NOMO-1 (cell line): ENCODE data around the gene ST8SIA2.

ENCODE experiments used
- DNase-seq, 2 experiments: peaks; one replicate each; lab custom pipeline; 2025; ENCODE audit not compliant: unreplicated experiment in 2 of 2; lab: John Stamatoyannopoulos, UW

Gene ST8SIA2

GRCh38 chr15:92395098-92395635 is 1.5 kb downstream of the ST8SIA2 start:
- DNase-seq: no peak

DNA sequence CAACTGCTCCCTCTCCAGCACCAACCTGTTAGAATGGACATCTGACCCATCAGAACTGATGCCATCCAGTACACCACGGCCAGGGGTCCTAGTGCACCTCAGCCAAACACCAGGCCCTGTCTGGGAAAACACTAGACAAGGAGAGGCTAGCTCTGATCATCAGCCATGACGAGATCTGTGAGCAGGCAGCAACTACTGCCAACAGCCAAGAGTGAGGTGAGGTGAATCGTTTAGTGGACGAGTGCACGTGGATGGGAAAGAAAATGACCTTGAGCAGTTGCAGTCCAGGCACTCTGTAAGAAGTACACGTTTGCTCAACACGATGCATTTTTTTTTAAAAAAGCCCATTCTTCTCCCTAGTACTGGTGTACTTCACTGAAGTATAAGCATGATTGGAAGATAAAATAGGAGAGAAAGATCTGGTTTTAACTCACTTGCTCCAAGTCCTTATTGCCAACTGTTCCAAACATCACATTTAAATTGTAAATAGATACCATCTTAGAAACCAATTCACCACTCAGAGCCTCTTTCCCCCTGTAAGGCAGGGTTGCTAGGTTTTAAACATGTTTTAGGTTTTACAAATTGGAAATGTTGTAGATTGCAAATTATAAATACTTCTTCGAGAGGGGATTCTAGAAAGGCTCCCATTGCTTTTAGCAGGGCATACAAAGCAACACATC is 5.7 kb downstream of the ST8SIA2 start:
- DNase-seq: no peak

DNA sequence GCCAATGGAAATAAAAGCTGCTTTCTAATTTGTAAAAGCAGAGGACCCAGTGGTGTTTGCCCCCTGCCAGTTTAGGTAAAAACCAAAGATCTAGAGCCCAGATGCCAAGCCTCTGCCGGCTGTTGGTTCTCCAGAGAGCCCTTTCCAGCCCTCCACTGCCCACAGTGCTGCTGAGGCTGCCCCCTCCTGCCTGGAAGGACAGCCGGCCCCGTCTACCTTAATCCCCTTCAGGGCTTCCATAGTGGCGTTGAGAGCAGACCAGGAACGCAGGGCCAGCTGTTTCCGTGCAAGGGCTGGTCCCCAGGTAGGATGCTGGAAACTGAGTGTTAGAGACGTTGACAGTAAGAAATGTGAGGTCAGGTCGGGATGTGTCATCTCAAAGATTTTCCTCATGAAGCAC is 6.9 kb downstream of the ST8SIA2 start:
- DNase-seq: no peak

DNA sequence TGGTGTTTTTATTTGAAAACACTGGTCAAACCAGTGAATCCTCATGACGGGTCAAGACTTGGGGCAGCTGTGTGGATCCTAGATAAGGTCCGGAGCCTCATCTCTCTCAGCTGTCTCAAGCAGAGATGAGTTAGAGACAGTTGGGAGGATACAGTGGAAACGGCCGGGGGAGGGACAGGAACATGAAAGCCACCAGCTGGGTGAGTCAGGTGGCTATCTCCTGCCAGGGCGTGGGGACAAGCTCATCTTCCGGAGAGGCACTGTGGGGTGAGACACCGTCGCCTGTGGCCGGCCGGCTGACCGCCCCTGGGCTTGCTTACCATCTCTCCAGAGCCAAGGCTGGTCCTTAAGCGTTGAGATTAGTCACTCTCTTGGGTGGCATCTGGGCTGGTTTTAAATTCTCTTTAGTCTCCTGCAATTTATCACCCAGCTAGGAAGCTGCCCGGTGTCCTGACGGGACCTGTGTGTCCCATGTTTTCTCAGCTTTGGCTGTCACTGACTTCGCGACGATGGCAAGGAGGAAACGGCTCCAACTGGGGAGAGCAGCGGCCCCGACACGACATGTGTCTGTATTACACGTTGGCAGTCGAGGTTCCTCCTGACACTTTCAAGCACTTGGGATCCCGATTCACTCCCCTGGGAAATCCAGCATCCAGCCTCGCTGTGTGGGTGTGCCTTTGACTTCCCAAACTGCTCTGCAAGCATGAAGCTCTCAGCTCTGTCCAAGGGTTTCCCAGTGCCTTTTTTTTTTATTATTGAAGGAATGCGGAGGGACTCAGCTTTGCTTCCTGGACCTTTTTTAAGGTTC is 7.5 kb downstream of the ST8SIA2 start:
- DNase-seq: no peak

DNA sequence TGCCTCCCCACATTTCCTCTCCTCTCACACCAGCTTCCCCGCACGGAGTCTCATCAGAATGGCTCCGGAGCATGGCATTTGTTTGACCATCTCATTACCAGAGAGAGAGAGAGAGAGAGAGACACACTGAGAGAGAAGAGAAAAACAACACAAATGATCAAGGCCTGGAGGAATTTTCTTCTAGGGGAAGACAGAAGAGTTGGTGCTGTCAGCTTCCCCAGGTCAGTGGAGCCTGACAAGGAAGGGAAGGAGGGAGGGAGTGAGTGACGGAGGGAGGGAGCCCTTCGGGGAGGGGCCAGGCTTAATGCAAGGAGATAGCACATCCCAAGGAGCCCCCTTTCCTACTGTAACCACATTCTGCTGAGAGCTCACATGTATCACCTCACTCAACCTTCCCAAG is 9.1 kb downstream of the ST8SIA2 start:
- DNase-seq: no peak

DNA sequence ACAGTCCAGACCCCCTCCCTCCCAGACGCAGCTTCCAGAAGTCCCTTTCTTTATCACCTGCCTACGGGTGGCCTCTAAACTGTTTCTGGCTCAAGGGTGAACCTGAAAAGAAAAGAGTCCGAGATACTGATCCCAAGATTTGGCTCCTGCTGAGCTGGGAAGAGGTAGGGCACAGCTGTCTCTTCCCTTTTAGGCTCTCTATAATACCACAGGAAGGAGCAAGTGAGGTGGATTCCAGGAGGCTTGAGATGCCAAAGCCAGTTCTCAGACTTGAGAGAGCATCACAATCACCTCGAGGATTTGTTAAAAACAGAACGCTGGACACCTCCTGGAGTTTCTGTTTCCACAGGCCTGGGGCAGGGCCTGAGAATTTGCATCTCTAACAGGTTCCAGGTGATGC is 12.3 kb downstream of the ST8SIA2 start:
- no peak for DNase-seq

DNA sequence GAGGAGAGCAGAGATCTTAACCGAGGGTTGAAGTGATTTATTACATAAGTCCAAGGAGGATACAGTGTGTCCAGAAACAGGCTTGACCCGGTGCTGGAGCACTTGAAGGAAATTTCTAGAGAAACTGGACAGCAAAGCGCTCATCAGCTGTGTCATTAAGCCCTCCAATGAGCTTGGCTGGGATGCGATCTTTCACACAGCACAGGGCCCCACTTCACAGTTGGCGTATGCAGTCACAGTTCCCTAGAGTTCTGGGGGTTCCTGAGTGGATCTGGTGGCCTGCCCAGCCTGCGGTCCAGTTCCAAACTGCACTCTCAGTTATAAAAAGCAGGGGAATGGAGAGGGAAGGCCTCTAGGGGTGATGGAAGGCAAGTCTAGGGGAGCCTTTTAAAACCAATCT is 13.6 kb downstream of the ST8SIA2 start:
- no peak for DNase-seq

GRCh38 chr15:92407916-92408315 is 14.2 kb downstream of the ST8SIA2 start:
- no peak for DNase-seq

DNA sequence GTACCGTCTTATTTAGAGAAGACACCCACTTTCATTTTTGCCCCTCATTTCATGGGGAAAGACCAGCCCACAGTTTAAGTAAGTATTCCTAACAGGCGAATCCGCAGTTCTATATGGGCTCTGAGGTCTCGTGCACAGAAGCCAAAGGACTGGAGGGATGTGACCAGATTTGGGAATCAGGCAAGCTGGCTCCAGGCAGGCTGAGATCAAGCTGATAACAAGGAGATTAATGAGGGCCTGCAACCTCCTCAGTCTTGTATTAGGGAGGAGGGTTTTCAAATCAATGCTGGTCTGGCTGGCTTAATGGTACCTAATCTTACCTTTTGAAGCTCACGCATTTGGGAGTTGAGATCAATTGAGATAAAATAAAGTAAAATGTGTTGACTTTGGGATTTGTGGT is 15.3 kb downstream of the ST8SIA2 start:
- no peak for DNase-seq

- no peak for DNase-seq
These were observed 15.8 kb downstream of the ST8SIA2 start for GRCh38 chr15:92409521-92409920.

GRCh38 chr15:92410537-92410936 is 16.9 kb downstream of the ST8SIA2 start:
- no peak for DNase-seq

DNA sequence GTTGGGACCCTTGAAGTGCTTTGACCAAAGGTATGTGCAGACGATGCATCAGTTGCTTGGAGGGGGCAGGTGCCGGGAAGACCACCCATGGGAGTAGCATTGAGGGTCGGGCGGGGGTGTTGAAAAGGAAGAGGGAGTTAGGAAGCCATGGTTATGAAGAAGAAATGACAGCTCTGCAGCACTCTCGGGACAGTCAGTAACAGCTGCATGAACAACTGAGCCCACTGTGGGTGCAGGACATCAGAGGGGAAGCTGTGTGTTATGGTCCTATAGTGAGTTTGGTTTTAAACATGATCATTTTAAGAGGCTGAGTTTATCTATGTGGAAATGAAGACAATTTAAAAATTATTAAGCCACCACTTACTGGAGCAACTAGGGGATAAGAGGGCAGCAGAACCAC is 17.6 kb downstream of the ST8SIA2 start:
- DNase-seq: no peak

DNA sequence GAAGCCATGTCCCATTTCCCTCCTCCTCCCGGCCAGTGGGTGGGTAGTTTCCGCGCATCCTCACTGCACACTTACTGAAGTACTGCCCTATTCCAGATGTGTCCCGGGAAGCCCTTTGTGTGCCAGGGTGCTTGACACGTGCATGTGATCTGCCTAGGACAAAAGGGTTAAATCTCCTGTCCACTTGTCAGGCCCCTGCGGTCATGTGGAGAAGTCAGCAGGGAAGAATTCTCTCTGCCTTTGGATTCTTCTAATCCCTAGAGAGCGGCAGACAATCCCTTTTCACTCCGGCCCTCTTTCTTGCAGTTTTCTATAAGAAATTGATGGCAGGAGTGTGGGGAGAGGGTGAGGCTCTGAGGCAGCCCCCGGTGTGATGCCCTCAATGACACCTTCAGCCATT is 19.8 kb downstream of the ST8SIA2 start:
- no peak for DNase-seq

GRCh38 chr15:92415639-92416297 is 22.1 kb downstream of the ST8SIA2 start:
- DNase-seq: no peak

GRCh38 chr15:92416557-92416956 is 22.9 kb downstream of the ST8SIA2 start:
- DNase-seq: no peak

DNA sequence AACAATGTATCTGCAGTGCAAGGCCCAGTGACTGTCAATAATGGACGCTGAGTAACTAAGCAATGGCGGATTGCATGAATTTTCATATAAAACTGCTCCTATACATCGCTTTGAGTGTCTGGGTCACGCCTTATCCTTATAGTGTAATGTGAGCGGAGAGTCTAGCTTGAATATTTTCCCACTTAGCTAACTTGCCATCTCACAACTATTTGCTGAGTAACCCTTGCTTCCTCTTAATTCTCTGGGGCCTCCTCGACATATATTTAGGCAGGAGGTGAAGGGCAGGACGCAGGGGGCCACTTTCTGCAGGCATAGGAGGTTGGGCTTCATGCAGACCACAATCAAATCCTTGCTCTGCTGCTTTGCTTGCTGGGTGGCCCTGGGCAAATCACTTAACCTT is 24.0 kb downstream of the ST8SIA2 start:
- no peak for DNase-seq

DNA sequence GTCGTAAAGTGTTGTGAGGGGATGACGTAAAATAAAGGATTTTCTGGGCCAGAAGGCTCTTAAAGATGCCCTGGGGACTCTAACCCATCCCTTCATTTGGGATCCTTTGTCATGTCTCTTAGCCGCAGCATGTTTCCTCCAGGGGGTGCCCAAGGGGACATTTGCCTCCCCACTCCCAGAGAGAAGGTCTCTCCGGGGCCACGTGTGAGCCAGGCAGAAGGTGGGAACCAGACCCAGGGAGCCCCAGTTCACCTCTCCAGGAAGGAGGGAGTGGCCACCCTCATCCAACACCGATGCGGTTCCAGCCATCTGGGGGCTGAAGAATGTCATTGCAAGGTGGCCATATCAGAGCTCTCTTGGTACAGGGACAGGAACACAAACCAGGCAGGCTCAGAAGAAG is 25.2 kb downstream of the ST8SIA2 start:
- DNase-seq: no peak

- DNase-seq: no peak
These were observed 28.3 kb downstream of the ST8SIA2 start for GRCh38 chr15:92421976-92422375.

- no peak for DNase-seq
These were observed 32.0 kb downstream of the ST8SIA2 start for GRCh38 chr15:92425578-92426225.

DNA sequence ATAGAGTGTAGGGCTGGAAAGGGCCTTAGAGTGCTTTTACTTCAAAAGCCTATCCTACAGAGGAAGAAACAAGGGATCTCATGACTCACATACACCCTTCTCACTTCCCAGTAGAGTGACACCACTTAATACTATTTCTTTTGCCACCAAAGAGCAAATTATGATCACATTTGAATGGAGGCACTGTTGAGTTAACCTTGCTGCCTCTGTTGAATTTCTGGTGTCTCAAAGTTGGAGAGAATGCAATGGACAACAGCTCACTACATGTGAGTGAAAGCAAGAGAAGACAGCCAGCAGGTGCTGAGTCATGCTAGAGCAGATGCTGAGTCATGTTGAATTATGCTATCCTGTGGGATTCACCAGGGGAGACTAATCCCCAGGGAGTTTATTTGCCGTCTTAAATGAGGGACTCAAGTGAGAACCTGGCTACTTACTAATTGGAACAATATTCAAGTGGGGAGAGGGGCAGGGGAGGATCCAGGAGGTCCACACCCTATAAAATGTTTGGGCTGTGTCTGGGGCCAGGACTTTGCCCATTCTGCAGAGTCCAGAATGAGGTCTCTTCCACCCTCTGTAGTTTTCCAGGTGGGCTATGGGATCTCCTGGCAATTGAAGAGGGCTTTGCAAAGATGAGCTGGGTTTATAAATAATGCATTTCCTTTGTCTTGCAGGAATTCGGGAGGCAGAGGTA is 35.8 kb downstream of the ST8SIA2 start:
- DNase-seq: no peak

- no peak for DNase-seq
These were observed 36.4 kb downstream of the ST8SIA2 start for GRCh38 chr15:92430069-92430440.
